ENCODE results near the gene NLRP6. TPM values are rescaled to one million over a fixed set of nuclear protein-coding genes. Genes with fewer than 3 reads are reported as not detected.

The NLRP6 gene
- total RNA-seq, 4 donors from 2014 or later: 0.23 to 1.9 TPM; not detected in 2

GRCh38 chr11:334264-334994 is 56.2 kb downstream of the NLRP6 start:
- Histone ChIP-seq H3K4me3 (no peak overlapping the region), H3K36me3 (no peaks in the 10 kb centered on the region), H3K27me3 (no peaks in the 10 kb centered on the region), H3K27ac (peak overlapping the region in 2 of 4 donors; percentile 51 to 58), H3K9me3 (no peaks in the 10 kb centered on the region), H3K4me1 (peaks cover 0 to 26% (median 12%) of the 10 kb centered on the region in 3 donors)
- TF ChIP-seq CTCF (IDR thresholded peaks at IDR 0.05) (no peak), POLR2AphosphoS5 (IDR thresholded peaks at IDR 0.05) (no peak), EP300 (IDR thresholded peaks at IDR 0.05) (no peak), POLR2A (IDR thresholded peaks at IDR 0.05) (no peak)
- 46 to 57% methylated on average over 19 to 20 of the region's 25 CpGs for whole genome bisulfite sequencing, 2 donors (ENCODE audit: low coverage in 1 of 2)
- ATAC-seq: peak; percentile 87

Small RNA genes lying within 50 kb of the gene (small RNA-seq; reads per million reads assigned to genes)
- gene AC136475.6: 0 reads per million in 4 donors

Other genes with a start within 250 kb of the NLRP6 start
- gene SCGB1C1, start 85.3 kb upstream of the NLRP6 start, total RNA-seq: not detected
- gene BET1L, start 71.0 kb upstream of the NLRP6 start, total RNA-seq: 10 to 100 TPM; 25.3 to 39.4 (median 27.6) TPM
- 100 to 1,000 TPM in 3 of 4 donors, 10 to 100 TPM in 1; 78.2 to 169 (median 135) TPM for gene RIC8A, start 70.7 kb upstream of the NLRP6 start, total RNA-seq
- 10 to 100 TPM; 12.7 to 24.1 (median 17.3) TPM for gene SIRT3, start 42.1 kb upstream of the NLRP6 start, total RNA-seq
- 100 to 1,000 TPM in 1 of 4 donors, 10 to 100 TPM in 3; 85.8 to 114 (median 93.5) TPM for gene PSMD13, start 41.4 kb upstream of the NLRP6 start, total RNA-seq
- 10 to 100 TPM in 2 of 4 donors, 1 to 10 TPM in 2; 8.5 to 35.3 (median 15.5) TPM for gene PGGHG, start 10.7 kb downstream of the NLRP6 start, total RNA-seq
- gene IFITM5, start 21.1 kb downstream of the NLRP6 start, total RNA-seq: not detected
- 100 to 1,000 TPM in 3 of 4 donors, 10 to 100 TPM in 1; 89.3 to 183 (median 126) TPM for gene IFITM2, start 29.4 kb downstream of the NLRP6 start, total RNA-seq
- 100 to 1,000 TPM in 3 of 4 donors, 10 to 100 TPM in 1; 29.9 to 138 (median 112) TPM for gene IFITM1, start 35.6 kb downstream of the NLRP6 start, total RNA-seq
- gene IFITM3, start 42.5 kb downstream of the NLRP6 start, total RNA-seq: 100 to 1,000 TPM; 219 to 467 (median 305) TPM
- gene B4GALNT4, start 91.1 kb downstream of the NLRP6 start, total RNA-seq: 10 to 100 TPM in 1 of 4 donors, 1 to 10 TPM in 3; 3.2 to 10.6 (median 4.8) TPM
- gene PKP3, start 115.8 kb downstream of the NLRP6 start, total RNA-seq: 10 to 100 TPM in 1 of 4 donors, 1 to 10 TPM in 2, under 1 TPM in 1; 0.67 to 14.3 (median 2.3) TPM
- gene SIGIRR, start 136.6 kb downstream of the NLRP6 start, total RNA-seq: 10 to 100 TPM; 37.4 to 49.5 (median 44.8) TPM
- gene ANO9, start 163.6 kb downstream of the NLRP6 start, total RNA-seq: under 1 TPM in 3 of 4 donors, not detected in 1; 0.22 to 0.94 (median 0.47) TPM
- gene PTDSS2, start 171.9 kb downstream of the NLRP6 start, total RNA-seq: 10 to 100 TPM; 23.4 to 55.9 (median 43.1) TPM
- 100 to 1,000 TPM; 243 to 354 (median 264) TPM for gene RNH1, start 228.8 kb downstream of the NLRP6 start, total RNA-seq

All from gastroesophageal sphincter (tissue), 4 donors.